HTR-8/SVneo (cell line): Measurements from ENCODE around the gene DPYSL5.

Experiments
- DNase-seq: peaks from one replicate; pipeline ENCODE4 v3.0.0; 2011; ENCODE audit warnings: low spot score, mixed read lengths; ENCODE audit not compliant: insufficient read length
- FAIRE-seq: peaks from 2 replicates; lab custom pipeline; 2011; peaks lifted over from hg19 to GRCh38; lab: Jason Lieb, UNC

Gene DPYSL5

GRCh38 chr2:26894136-26894535 lies 46.2 kb downstream of the DPYSL5 start:
- FAIRE-seq (no peak), DNase-seq (no peak)

DNA sequence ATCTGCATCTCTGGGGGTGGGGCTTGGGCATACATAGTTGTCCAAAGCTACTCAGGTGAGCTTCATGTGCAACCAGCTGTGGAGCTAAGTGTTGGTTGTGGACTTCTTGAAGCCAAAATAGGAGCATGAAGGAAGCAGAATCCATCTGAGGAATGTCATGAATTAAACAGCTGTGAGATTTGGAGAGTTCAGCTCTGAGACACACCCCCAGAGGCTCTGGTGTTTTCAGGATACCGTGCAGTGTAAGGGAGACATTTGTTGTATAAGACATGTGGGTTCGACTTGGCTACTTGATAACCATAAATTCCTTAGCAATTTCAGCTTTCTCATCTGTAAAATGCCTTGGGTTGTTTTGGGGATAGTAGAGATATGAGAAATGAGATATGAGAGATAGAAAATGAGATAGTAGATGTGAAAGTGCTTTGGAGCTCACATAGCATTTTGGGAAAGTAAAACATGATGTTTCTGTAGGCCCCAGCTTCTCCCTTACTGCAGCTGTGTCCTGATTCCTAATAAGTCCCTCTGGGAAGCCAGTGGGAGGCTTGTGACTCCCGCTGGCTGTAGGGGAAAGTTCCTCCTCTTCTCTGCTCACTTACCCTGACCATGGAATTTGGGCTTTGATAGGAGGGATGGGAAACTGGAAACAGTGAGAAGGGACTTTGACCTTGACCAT lies 50.0 kb downstream of the DPYSL5 start:
- FAIRE-seq, result no peak

DNA sequence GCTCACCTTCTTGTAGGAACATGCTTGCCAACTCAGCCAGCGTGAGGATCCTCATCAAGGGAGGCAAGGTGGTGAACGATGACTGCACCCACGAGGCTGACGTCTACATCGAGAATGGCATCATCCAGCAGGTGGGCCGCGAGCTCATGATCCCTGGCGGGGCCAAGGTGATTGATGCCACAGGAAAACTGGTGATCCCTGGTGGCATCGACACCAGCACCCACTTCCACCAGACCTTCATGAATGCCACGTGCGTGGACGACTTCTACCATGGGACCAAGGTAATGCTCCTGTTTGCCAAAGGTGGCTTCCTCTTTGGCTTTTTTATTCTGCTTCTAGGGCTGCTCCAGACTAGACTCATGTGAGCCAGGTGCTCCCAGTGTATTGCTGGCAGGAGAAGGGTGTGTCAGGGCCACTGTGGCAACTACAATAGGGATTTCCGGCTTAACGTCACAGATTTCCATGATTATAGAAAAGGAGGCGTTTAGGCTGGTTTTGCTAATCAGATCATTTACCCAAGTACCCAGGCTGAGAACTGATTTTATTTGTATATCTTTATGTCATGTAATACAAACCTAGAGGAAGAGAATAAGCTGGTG lies 50.6 kb downstream of the DPYSL5 start:
- FAIRE-seq (no peak), DNase-seq (no peak)

More for the DNA sequence above, 50.0 kb downstream of the DPYSL5 start:
- DNase-seq, result no peak

DNA sequence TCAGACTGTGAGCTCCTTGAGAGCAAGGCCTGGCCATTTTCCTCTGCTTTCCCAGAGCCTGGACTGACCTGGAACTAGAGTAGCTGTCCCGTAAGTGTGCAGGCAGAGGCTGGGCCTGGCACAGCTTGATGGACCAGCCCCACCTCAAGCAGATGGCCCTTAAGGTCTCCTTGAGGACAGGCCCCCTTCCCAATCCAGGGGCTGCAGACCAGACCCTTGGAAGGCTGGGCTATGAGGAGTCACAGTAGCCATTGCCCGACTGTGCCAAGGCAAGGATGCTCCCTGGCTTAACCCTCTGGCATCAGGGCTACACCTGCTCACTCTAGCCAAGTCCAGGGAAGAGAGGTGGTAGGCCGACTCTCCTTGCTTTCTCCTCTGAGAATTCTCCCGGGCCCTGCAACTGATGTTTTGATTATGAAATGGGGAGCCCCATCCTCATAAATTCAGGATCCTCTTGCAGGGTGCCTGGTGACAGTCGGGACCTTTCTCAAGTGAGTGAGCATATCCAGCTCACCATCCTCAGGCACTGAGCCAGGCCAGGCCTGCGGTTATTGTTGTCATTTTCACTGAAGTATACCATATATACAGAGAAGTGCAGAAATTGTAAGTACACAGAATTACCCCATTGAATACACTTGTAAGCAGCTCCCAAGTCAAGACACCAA lies 51.7 kb downstream of the DPYSL5 start:
- DNase-seq, result no peak

GRCh38 chr2:26900831-26901321 lies 52.9 kb downstream of the DPYSL5 start:
- DNase-seq (no peak), FAIRE-seq (no peak)

More for the DNA sequence above, 51.7 kb downstream of the DPYSL5 start:
- no peak for FAIRE-seq

GRCh38 chr2:26901326-26902183 lies 53.6 kb downstream of the DPYSL5 start:
- DNase-seq (no peak), FAIRE-seq (no peak)

GRCh38 chr2:26903676-26904075 lies 55.7 kb downstream of the DPYSL5 start:
- DNase-seq (no peak), FAIRE-seq (no peak)

- FAIRE-seq (no peak), DNase-seq (no peak)
These were observed 56.9 kb downstream of the DPYSL5 start for GRCh38 chr2:26904839-26905238.

DNA sequence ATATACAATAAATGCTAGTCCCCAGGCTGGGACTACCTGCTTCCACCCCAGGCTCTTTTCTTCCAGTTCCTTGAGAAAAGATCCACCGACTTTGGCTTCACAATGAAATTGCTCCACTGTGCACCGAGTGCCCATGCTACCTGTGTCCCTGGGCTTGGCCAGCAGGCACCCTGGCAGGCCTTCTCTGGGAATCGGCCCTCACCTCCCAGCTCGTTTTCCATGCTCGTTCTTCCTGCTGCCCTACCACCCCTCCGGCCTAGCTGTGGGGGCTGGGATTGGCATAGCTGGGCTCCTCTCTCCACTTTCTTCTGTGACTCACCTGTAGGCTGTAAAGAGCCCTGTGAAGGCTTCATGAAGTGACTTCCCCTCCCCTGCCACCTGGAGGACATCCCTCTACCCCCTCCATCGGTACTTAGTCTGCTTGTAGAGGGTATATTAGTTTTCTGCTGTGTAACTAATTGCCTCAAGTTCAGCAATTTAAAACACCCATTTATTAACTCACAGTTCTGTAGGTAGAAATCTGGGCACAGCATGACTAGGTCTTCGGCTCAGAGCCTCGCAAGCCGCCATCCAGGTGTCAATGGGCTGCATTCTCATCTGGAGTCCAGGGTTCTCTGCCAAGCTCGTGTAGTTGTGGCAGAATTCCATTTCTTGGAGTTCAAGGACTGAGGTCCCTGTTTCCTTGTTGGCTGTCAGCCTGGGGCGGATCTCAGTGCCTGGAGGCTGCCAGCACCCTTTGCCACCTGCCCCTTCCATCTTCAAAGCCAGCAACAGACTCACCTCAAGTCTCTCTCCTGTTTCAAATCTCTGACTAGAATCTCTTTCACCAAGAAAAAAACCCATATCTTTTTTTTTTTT lies 57.6 kb downstream of the DPYSL5 start:
- no peak for DNase-seq
- no peak for FAIRE-seq

DNA sequence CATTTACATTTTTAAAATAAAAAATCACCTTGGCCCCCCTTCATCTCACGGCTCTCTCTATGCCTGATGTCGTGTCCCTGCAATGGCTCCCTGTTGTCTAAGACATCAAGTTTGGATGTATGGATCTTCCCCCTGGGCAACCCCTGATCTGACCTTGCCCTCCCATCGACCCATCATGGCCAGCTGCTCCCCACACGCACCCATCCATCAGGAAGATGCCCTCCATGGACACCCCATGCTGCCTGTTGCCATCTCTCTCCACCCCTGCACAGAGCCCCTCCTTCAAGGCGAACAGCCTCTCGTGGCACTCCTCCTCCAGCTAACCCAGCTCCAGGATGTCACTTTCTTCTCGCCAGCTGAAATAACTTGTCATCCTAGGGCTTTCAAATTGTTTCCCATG lies 59.5 kb downstream of the DPYSL5 start:
- DNase-seq (no peak), FAIRE-seq (no peak)

DNA sequence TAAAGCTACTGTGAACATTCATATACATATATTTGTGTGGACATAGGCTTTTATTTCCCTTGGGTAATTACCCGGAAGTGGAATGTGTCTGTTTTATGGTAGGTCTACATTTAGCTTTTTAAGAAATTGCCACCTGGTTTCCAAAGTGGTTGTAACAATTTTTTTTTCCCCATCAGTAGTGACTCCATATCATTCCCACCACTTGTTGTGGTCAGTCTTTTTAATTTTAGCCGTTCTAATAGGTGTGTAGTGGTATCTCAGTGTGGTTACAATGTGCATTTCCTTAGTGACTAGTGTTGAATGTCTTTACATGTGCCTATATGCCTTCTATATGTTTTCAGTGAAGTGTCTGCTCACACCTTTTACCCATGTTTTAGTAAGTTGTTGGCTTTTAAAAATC lies 62.2 kb downstream of the DPYSL5 start:
- DNase-seq, result no peak
- no peak for FAIRE-seq

GRCh38 chr2:26911911-26912861 lies 64.3 kb downstream of the DPYSL5 start:
- FAIRE-seq (no peak), DNase-seq (no peak)

DNA sequence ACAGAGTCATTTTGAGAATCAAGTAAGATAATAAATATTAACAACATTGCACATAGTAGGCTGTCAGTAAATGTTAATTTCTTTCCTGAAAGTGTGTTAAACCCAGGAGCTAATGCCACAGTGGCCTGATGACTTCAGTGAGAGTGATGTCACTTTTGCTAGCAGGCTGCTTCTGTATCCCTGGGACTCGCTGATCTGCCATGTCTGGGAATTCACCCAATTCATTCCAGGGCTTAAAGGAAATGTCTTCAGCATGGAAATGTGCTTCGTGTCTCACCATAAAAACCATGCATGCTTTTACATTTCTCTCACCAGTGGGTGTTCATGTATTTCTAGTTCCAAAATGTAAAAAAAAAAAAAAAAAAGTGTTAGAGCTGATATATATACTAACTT lies 65.7 kb downstream of the DPYSL5 start:
- DNase-seq (no peak), FAIRE-seq (no peak)

- DNase-seq (no peak), FAIRE-seq (no peak)
These were observed 66.2 kb downstream of the DPYSL5 start for GRCh38 chr2:26913999-26914658.

GRCh38 chr2:26914659-26915310 lies 66.9 kb downstream of the DPYSL5 start:
- no peak for FAIRE-seq

GRCh38 chr2:26915316-26915715 lies 67.4 kb downstream of the DPYSL5 start:
- no peak for FAIRE-seq
- no peak for DNase-seq

More at GRCh38 chr2:26914659-26915310, 66.9 kb downstream of the DPYSL5 start:
- DNase-seq, result no peak

GRCh38 chr2:26916128-26916692 lies 68.3 kb downstream of the DPYSL5 start:
- DNase-seq (no peak), FAIRE-seq (no peak)
